GM13976 (cell line): ENCODE measurements around the gene PRKAG2.

Experiments
- DNase-seq: peaks from one replicate; pipeline ENCODE4 v3.0.0; 2012; ENCODE audit warnings: low spot score
- in situ Hi-C: fragments of 300-500 bp; cut with MboI; formaldehyde crosslinking; loops from one replicate; pipeline ENCODE4 v1.12.0; 2022; ENCODE audit warnings: low sequenced_read_pairs, mixed read lengths, inconsistent platforms; ENCODE audit not compliant: unreplicated experiment
- TF ChIP-seq, protein P1 (sequence below): IDR thresholded peaks from 2 replicates; pipeline ENCODE4 v1.5.1; 2012; ENCODE audit warnings: borderline replicate concordance, mild to moderate bottlenecking; ENCODE audit not compliant: insufficient read depth; ENCODE audit errors: extremely low read depth, missing control alignments, control extremely low read depth

The PRKAG2 gene

GRCh38 chr7:151850491-151851124 lies 26.3 kb downstream of the PRKAG2 start:
- TF ChIP-seq, protein P1, sequence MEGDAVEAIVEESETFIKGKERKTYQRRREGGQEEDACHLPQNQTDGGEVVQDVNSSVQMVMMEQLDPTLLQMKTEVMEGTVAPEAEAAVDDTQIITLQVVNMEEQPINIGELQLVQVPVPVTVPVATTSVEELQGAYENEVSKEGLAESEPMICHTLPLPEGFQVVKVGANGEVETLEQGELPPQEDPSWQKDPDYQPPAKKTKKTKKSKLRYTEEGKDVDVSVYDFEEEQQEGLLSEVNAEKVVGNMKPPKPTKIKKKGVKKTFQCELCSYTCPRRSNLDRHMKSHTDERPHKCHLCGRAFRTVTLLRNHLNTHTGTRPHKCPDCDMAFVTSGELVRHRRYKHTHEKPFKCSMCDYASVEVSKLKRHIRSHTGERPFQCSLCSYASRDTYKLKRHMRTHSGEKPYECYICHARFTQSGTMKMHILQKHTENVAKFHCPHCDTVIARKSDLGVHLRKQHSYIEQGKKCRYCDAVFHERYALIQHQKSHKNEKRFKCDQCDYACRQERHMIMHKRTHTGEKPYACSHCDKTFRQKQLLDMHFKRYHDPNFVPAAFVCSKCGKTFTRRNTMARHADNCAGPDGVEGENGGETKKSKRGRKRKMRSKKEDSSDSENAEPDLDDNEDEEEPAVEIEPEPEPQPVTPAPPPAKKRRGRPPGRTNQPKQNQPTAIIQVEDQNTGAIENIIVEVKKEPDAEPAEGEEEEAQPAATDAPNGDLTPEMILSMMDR, result no peak
- no peak for DNase-seq

DNA sequence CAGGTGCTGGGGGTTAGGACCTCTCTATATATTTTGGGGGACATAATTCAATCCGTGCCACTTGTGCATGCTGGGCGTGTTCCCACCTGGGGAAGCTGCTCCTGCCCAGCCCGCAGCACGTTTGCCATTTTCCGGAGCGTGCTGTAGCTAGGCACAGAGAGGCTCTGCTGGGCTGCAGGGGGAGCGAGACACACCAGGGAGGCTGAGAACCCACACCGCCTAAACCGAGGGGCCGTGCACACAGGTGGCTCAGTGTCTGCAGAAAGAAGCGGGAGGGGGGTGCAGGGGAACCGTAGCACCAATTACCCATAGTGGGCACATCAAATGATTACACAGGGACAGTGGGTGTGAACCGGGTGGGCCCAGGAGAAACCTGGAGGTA lies 27.0 kb downstream of the PRKAG2 start:
- TF ChIP-seq, protein P1, result no peak
- in situ Hi-C loops, result no loop called here
- no peak for DNase-seq

More at GRCh38 chr7:151850491-151851124, 26.3 kb downstream of the PRKAG2 start:
- in situ Hi-C loops, result no loop called here

DNA sequence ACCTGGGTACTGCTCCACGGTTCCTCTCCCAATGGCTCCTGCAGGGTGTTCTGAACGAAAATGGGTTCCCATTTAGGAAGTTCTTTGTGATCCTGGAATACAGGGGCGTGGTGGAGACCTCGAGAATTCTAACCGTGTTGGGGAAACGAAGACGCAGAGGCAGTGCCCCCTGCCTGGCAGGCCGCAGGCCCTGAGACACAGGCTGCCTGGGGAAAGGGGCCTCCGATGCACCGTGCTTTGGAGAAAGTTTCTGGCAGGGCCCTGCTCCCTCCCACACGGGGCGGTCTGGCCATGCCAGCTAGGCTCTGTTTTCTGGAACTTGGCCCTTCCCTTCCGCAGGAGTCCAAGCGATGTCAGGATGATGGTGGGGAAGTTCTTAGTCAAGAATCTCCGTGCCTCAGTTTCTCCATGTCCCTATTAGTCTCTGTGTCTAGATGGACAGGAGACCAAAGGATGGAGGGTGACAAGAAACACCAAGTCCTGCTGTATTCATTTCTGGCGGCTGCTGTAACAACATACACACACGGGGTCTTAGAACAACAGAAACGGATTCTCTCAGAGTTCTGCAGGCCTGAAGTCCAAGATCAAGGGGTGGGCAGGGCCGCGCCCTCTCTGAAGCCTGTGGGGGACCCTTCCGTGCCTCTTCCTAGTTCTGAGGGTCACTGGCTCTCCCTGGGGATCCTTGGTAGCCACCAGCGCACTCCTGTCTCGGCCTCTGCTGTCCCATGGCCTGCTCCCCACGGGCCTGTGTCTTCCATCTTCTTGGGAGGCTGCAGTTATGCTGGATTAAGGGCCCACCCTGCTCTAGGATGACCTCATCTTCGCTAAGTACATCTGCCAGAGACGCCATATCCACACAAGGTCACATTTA lies 27.7 kb downstream of the PRKAG2 start:
- DNase-seq, result no peak
- in situ Hi-C loops, result no loop called here
- TF ChIP-seq, protein P1, result no peak

DNA sequence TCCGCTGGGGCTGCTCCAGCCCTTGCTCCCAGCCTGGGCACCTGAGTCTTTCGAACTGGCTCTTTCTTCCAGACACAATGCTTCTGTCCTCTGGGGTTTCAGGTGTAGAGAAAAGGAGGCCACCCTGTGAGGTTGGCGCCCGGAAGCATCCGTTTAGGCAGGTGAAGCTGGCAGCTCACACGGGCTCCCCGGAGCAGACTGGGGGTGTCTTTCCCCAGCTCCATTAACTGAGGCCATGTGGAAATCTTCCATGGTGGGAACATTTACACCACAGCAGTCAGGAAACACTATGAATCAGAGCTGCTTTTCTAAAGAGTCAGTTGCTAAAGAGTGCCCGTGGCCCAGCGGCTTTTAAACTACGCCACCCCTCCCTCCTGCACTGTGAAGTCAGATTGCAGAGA lies 29.2 kb downstream of the PRKAG2 start:
- TF ChIP-seq, protein P1, result no peak
- in situ Hi-C loops, result no loop called here
- no peak for DNase-seq

DNA sequence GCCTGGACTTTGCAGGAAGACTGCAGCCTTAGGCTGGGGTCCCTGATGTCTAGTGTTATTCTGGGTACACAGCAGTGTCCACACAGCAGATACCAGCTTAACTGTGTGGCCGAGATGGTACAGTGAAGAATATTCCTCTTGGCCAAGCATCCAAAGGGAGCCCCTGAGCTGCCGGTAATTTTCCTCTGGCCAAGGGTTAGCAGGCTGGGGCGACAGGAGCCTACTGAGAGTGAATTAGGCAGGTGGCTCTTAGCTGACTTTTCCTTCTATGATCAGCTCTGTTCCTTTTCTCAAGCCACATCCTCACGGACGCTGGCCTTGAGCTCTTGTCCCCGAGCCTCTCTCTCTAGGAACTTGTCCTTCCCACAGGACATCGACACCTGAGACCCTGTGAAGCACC lies 29.8 kb downstream of the PRKAG2 start:
- in situ Hi-C loops, result no loop called here
- TF ChIP-seq, protein P1, result no peak
- DNase-seq, result no peak

DNA sequence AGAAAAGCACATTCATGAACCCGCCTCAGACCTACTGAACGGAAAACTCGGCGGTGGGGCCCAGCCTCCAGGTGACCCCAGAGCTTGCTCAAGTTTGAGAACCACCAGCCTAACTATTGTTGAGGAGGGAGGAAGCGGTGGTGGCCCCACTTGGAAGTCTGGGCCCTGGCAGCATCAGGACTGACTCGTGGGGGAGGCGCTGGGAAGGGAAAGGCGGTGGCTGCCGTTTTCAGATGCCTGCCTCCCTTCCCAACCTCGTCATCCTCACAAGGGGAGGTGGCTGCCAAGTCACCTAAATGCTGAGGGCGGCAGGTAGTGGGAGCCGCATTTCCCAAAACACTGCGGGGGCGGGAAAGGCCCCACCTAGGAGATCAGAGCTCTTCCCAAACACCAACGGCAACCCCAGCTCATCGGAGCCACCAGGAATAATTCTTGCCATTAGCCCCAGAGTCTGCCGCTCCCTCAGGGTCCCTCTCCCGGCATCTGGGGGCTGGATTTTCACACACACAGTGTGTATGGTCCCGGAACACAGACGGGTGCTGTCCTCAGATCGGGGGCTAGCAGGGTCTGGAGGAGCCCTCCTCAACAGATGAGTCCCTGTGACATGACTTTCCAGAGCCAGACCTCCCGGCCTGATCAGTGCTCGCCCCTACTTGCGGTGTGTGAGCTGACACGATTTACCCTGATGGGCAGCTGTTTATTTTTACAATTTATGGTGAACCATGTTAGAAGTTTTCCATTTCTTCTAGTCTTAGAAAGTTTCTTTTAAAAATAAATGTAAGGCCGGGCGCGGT lies 31.3 kb downstream of the PRKAG2 start:
- no peak for DNase-seq
- TF ChIP-seq, protein P1, result no peak
- in situ Hi-C loops, result no loop called here
